Measurements from ENCODE around the gene MAD1L1.
A peak's percentile ranks its signal among the peaks of the same experiment; 100 is the strongest.

Gene MAD1L1

GRCh38 chr7:2148189-2148588 lies 84.6 kb downstream of the MAD1L1 start:
- in situ Hi-C loops (cut with HindIII; ENCODE audit: low sequenced_read_pairs) = no loop called here
- TF ChIP-seq, protein P1, sequence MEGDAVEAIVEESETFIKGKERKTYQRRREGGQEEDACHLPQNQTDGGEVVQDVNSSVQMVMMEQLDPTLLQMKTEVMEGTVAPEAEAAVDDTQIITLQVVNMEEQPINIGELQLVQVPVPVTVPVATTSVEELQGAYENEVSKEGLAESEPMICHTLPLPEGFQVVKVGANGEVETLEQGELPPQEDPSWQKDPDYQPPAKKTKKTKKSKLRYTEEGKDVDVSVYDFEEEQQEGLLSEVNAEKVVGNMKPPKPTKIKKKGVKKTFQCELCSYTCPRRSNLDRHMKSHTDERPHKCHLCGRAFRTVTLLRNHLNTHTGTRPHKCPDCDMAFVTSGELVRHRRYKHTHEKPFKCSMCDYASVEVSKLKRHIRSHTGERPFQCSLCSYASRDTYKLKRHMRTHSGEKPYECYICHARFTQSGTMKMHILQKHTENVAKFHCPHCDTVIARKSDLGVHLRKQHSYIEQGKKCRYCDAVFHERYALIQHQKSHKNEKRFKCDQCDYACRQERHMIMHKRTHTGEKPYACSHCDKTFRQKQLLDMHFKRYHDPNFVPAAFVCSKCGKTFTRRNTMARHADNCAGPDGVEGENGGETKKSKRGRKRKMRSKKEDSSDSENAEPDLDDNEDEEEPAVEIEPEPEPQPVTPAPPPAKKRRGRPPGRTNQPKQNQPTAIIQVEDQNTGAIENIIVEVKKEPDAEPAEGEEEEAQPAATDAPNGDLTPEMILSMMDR (IDR thresholded peaks at IDR 0.05; ENCODE audit: low read depth, low read length, missing control alignments) = peak; percentile 36
- H3K4me3 ChIP-seq (ENCODE audit: low read depth, low read length) = no peak overlapping the region
- DNase-seq (ENCODE audit: low read depth) = no peak

DNA sequence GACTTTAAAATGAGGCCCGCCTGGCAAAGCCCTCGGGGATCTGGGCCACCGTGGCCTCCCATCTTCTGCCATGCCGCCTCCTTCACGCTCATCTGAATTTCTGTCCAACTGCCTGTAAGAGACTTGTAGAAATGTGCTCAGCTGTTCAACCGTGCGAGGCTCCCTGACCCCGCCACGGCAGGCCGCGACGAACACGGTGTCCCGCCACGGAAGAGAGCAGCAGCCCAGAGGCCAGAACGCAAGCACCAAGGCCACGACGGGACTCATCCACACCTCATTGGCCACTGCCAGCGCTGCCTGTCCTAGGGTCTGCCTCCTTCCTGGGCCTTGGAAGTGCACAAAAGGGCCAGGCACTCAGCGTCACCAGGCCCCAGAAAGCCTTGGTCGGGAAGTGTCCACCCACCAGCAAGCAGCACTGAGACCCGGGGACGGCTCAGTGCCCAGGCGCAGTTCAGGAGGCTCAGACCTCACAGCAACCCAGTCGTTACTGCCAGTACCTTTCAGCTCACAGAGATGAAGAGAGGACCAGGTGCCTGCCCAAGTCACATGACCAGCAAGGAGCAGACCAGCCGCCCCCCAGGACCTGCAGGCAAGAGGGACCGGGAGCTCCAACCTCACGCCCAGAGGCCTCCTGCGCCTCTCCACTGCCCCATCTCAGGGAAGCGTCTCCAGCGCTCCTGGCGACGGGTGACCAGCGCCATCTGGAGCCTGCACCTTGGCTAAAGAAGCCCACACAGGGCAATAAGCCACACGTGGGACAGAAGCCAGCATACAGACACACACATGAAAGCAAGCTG lies 85.9 kb downstream of the MAD1L1 start:
- TF ChIP-seq, protein P1 (IDR thresholded peaks at IDR 0.05; ENCODE audit: low read depth, low read length, missing control alignments) = no peak
- no peak for DNase-seq (ENCODE audit: low read depth)
- in situ Hi-C loops (cut with HindIII; ENCODE audit: low sequenced_read_pairs) = no loop called here
- no peak overlapping the region for H3K4me3 ChIP-seq (ENCODE audit: low read depth, low read length)

GRCh38 chr7:2145835-2146580 lies 86.7 kb downstream of the MAD1L1 start:
- in situ Hi-C loops (cut with HindIII; ENCODE audit: low sequenced_read_pairs) = no loop called here
- no peak overlapping the region for H3K4me3 ChIP-seq (ENCODE audit: low read depth, low read length)
- TF ChIP-seq, protein P1 (IDR thresholded peaks at IDR 0.05; ENCODE audit: low read depth, low read length, missing control alignments) = no peak
- DNase-seq (ENCODE audit: low read depth) = no peak

DNA sequence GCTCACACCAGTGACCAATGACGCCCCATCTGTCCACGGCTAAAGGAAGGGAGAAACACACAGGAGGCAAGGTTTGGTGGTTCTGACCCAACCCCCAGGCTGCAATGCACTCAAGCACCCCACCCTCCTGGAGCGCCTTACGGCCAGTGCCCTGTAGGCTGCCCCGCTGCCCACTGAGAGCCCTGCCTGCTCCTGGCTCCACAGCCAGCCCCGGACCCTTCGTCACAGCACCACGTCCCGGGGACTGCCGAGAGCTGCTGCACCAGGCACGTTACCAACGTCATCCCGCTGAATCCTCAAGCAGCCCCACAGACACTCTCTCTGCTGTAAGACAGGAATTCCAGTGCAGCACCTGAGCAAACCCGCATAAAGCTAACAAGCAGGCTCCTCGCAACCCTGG lies 87.8 kb downstream of the MAD1L1 start:
- TF ChIP-seq, protein P1 (IDR thresholded peaks at IDR 0.05; ENCODE audit: low read depth, low read length, missing control alignments) = no peak
- H3K4me3 ChIP-seq (ENCODE audit: low read depth, low read length) = no peak overlapping the region
- no peak for DNase-seq (ENCODE audit: low read depth)
- in situ Hi-C loops (cut with HindIII; ENCODE audit: low sequenced_read_pairs) = no loop called here

- TF ChIP-seq, protein P1 (IDR thresholded peaks at IDR 0.05; ENCODE audit: low read depth, low read length, missing control alignments) = no peak
- no peak for DNase-seq (ENCODE audit: low read depth)
- in situ Hi-C loops (cut with HindIII; ENCODE audit: low sequenced_read_pairs) = no loop called here
- H3K4me3 ChIP-seq (ENCODE audit: low read depth, low read length) = no peak overlapping the region
Observed at GRCh38 chr7:2143981-2144595, 88.7 kb downstream of the MAD1L1 start.

- no peak overlapping the region for H3K4me3 ChIP-seq (ENCODE audit: low read depth, low read length)
- DNase-seq (ENCODE audit: low read depth) = no peak
- TF ChIP-seq, protein P1 (IDR thresholded peaks at IDR 0.05; ENCODE audit: low read depth, low read length, missing control alignments) = no peak
- in situ Hi-C loops (cut with HindIII; ENCODE audit: low sequenced_read_pairs) = no loop called here
Observed at GRCh38 chr7:2143450-2143849, 89.3 kb downstream of the MAD1L1 start.

Data from astrocyte of the cerebellum (primary cell).